ENCODE results near the gene CNTNAP5.

DNA sequence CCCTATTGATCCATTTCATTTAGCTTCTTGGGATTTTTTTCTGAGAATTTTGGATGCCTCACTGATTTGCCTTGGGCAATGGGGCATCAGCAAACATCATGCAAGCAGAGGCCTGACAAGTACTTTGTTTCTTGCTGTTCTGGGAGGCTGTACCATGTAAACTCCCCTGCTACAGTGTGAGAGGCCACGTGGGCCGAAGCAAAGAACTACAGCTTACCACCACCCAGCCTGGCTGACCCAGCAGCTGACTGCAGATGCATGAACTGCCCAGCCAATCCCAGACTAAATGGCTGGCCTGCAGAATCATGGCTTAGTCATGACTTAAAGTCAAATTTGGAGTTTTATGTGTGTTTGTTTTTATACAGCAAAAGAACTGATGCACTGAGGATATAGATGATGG, 579.9 kb downstream of the CNTNAP5 start:
- TF ChIP-seq, protein P1, sequence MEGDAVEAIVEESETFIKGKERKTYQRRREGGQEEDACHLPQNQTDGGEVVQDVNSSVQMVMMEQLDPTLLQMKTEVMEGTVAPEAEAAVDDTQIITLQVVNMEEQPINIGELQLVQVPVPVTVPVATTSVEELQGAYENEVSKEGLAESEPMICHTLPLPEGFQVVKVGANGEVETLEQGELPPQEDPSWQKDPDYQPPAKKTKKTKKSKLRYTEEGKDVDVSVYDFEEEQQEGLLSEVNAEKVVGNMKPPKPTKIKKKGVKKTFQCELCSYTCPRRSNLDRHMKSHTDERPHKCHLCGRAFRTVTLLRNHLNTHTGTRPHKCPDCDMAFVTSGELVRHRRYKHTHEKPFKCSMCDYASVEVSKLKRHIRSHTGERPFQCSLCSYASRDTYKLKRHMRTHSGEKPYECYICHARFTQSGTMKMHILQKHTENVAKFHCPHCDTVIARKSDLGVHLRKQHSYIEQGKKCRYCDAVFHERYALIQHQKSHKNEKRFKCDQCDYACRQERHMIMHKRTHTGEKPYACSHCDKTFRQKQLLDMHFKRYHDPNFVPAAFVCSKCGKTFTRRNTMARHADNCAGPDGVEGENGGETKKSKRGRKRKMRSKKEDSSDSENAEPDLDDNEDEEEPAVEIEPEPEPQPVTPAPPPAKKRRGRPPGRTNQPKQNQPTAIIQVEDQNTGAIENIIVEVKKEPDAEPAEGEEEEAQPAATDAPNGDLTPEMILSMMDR (IDR thresholded peaks at IDR 0.05), result no peak
- no peak for TF ChIP-seq ZFX (IDR thresholded peaks at IDR 0.05; ENCODE audit: borderline replicate concordance)
